ENCODE results near the gene DDX1.

DNA sequence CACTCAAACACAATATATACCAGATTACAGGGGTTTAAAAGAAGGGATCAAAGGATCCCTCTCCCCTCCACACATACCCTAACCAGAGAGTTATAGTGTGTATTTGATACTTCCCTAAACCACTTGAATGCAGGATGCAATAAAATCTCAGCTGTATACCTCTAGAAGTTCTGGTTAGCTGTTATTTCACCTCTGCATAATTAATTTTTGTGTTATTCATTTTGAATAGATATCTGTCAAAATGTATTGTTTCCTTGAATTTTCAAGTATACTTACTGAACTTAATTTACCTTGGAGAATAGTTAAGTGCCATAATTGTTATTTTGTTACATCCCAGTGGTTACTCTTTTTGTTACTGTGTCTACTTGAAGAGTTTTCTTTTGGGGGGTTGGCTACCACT, 34.5 kb downstream of the DDX1 start:
- TF ChIP-seq POLR2AphosphoS5 (IDR thresholded peaks at IDR 0.05; ENCODE audit: low read depth, low read length), result no peak
- no peak for TF ChIP-seq TAF1 (IDR thresholded peaks at IDR 0.05; ENCODE audit: borderline replicate concordance, insufficient read depth, low read length)

Measured in PFSK-1 (cell line).